Measurements from ENCODE around the gene SPEG. TPM values are rescaled to one million over a fixed set of nuclear protein-coding genes. Genes with fewer than 3 reads are reported as not detected.

The SPEG gene
- total RNA-seq, 2 donors from 2014 or later = 175 to 217 TPM

- intact Hi-C loops (cut with DNase I) = no loop called here
- peak; percentile 51 for DNase-seq (ENCODE audit: low spot score)
Observed at GRCh38 chr2:219449609-219450008, 15.0 kb downstream of the SPEG start.

GRCh38 chr2:219451661-219452360 is 17.2 kb downstream of the SPEG start:
- intact Hi-C loops (cut with DNase I) = no loop called here
- peak; percentile 91 for DNase-seq (ENCODE audit: low spot score)

GRCh38 chr2:219452361-219453317 is 18.0 kb downstream of the SPEG start:
- intact Hi-C loops (cut with DNase I) = no loop called here
- DNase-seq (ENCODE audit: low spot score) = peak; percentile 92

GRCh38 chr2:219453671-219454590 is 19.3 kb downstream of the SPEG start:
- intact Hi-C loops (cut with DNase I) = no loop called here
- peak; percentile 91 for DNase-seq (ENCODE audit: low spot score)

GRCh38 chr2:219455581-219455980 is 20.9 kb downstream of the SPEG start:
- intact Hi-C loops (cut with DNase I) = no loop called here
- no peak for DNase-seq (ENCODE audit: low spot score)

GRCh38 chr2:219457784-219458369 is 23.2 kb downstream of the SPEG start:
- intact Hi-C loops (cut with DNase I) = no loop called here
- no peak for DNase-seq (ENCODE audit: low spot score)

- no peak for DNase-seq (ENCODE audit: low spot score)
- intact Hi-C loops (cut with DNase I) = no loop called here
Observed at GRCh38 chr2:219458996-219459395, 24.4 kb downstream of the SPEG start.

GRCh38 chr2:219459460-219460311 is 25.0 kb downstream of the SPEG start:
- intact Hi-C loops (cut with DNase I) = no loop called here
- no peak for DNase-seq (ENCODE audit: low spot score)

- DNase-seq (ENCODE audit: low spot score) = peak; percentile 92
- intact Hi-C loops (cut with DNase I) = no loop called here
Observed at GRCh38 chr2:219460424-219460926, 25.8 kb downstream of the SPEG start.

- no peak for DNase-seq (ENCODE audit: low spot score)
- intact Hi-C loops (cut with DNase I) = no loop called here
Observed at GRCh38 chr2:219461047-219461514, 26.4 kb downstream of the SPEG start.

- DNase-seq (ENCODE audit: low spot score) = no peak
- intact Hi-C loops (cut with DNase I) = no loop called here
Observed at GRCh38 chr2:219461669-219462068, 27.0 kb downstream of the SPEG start.

- intact Hi-C loops (cut with DNase I) = no loop called here
Observed at GRCh38 chr2:219462349-219462748, 27.7 kb downstream of the SPEG start.

GRCh38 chr2:219464286-219465032 is 29.8 kb downstream of the SPEG start:
- intact Hi-C loops (cut with DNase I) = no loop called here
- DNase-seq (ENCODE audit: low spot score) = no peak

More at GRCh38 chr2:219462349-219462748, 27.7 kb downstream of the SPEG start:
- DNase-seq (ENCODE audit: low spot score) = no peak

GRCh38 chr2:219465659-219466561 is 31.3 kb downstream of the SPEG start:
- no peak for DNase-seq (ENCODE audit: low spot score)
- intact Hi-C loops (cut with DNase I) = no loop called here

GRCh38 chr2:219466816-219467735 is 32.4 kb downstream of the SPEG start:
- no peak for DNase-seq (ENCODE audit: low spot score)
- intact Hi-C loops (cut with DNase I) = no loop called here
